ENCODE results near the gene TES. TPM values are rescaled to one million over a fixed set of nuclear protein-coding genes. Genes with fewer than 3 reads are reported as not detected.

Gene TES
- total RNA-seq, 2 donors from 2014 or later, result 18.0 to 23.3 TPM

DNA sequence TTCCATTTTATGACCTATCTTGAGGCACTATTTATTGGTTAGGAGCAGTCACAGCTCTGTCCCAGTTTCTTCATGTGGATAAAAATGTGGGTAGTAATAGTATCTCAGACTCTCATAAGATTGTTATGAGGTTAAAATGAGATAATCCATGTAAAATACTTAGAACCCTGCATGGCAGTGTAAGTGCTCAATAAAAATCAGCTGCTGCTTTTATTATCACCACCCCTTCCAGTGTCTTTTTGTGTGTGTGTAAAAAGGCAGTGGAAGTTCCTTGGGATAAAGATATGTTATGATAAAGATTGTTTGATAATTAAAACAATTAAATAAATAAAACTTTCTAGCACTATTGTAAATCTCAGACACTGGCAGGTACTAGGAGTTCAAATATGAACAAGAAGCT is 15.5 kb downstream of the TES start:
- TF ChIP-seq, protein P1, sequence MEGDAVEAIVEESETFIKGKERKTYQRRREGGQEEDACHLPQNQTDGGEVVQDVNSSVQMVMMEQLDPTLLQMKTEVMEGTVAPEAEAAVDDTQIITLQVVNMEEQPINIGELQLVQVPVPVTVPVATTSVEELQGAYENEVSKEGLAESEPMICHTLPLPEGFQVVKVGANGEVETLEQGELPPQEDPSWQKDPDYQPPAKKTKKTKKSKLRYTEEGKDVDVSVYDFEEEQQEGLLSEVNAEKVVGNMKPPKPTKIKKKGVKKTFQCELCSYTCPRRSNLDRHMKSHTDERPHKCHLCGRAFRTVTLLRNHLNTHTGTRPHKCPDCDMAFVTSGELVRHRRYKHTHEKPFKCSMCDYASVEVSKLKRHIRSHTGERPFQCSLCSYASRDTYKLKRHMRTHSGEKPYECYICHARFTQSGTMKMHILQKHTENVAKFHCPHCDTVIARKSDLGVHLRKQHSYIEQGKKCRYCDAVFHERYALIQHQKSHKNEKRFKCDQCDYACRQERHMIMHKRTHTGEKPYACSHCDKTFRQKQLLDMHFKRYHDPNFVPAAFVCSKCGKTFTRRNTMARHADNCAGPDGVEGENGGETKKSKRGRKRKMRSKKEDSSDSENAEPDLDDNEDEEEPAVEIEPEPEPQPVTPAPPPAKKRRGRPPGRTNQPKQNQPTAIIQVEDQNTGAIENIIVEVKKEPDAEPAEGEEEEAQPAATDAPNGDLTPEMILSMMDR (IDR thresholded peaks at IDR 0.05), result no peak
- H3K27ac ChIP-seq, result no peak overlapping the region
- no peaks in the 10 kb centered on the region for H3K36me3 ChIP-seq
- peaks cover 0 to 26% of the 10 kb centered on the region in 2 donors for H3K4me1 ChIP-seq
- H3K9me3 ChIP-seq, result no peaks in the 10 kb centered on the region
- no peak for DNase-seq (ENCODE audit: low spot score)
- H3K4me3 ChIP-seq, result no peak overlapping the region
- H3K27me3 ChIP-seq, result no peaks in the 10 kb centered on the region

DNA sequence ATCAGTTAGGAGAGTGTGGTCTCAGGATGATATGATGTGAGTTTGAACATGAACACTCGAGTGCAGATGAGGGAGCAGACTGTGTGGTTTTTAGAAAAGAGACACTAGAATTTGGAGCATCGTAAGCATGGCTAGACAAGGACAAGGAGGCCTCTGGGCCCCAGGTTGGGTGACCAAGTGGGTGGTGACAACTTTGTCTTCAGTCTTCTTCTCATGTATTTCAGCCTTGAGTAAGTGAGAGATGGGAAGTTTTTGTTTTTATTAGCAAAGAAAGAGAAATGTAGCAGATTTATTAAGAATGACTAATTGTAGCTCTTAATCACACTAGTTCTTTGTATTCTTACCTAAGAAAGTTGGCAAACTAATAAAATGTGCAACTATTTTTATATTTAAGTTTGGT is 16.3 kb downstream of the TES start:
- no peaks in the 10 kb centered on the region for H3K27me3 ChIP-seq
- no peaks in the 10 kb centered on the region for H3K36me3 ChIP-seq
- no peak overlapping the region for H3K4me3 ChIP-seq
- no peaks in the 10 kb centered on the region for H3K9me3 ChIP-seq
- no peak for DNase-seq (ENCODE audit: low spot score)
- no peak overlapping the region for H3K27ac ChIP-seq
- TF ChIP-seq, protein P1 (IDR thresholded peaks at IDR 0.05), result no peak
- peaks cover 0 to 34% of the 10 kb centered on the region in 2 donors for H3K4me1 ChIP-seq

DNA sequence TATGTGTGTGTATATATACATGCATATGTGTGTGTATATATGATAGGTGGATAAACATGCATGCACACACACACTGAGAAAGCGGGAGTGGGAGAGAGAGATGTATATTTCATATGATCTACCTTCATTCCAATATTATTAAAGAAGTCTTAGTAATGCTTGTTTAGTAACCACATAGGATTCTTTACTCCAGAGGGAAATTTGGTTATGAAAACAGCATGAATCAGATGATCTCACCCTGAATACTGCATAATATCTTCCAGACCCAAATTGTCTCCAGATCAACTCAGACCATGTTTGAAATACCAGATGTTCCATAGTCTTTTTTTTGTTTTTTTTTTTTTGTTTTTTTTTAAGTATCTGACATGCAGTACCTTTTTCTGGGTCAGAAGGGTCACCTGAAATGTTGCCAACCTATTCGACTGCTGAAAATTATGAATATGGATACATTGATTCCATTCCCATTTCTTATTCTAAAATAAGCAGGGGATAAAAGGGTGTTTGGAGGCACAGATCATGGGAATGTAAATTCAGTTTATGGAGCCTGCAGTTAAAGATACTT is 17.4 kb downstream of the TES start:
- Histone ChIP-seq H3K36me3 (no peaks in the 10 kb centered on the region), H3K9me3 (no peaks in the 10 kb centered on the region), H3K4me3 (no peak overlapping the region), H3K4me1 (peaks cover 0 to 43% of the 10 kb centered on the region in 2 donors), H3K27me3 (no peaks in the 10 kb centered on the region), H3K27ac (peak overlapping the region; percentile 29 to 47)
- TF ChIP-seq, protein P1 (IDR thresholded peaks at IDR 0.05), result no peak
- DNase-seq (ENCODE audit: low spot score), result no peak

DNA sequence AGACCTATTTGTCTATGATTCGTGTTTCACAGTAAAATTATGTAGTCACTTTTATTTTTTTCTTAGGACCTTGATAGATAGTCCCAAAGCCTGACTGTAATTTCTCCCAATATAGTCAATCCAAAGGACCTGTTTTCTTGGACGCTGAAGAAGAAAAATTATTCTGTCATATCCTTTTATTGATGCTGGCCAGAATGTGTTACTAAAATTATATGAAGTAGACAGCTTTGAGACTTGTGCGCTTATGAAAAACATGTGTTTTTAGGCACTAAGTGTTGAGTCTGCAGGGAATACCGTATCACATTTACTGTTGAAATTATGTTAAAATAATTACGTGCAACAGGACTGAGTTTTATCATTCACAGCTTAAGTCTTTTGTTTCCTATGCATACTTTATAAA is 17.9 kb downstream of the TES start:
- Histone ChIP-seq H3K4me1 (peaks cover 0 to 43% of the 10 kb centered on the region in 2 donors), H3K36me3 (no peaks in the 10 kb centered on the region), H3K27ac (peak overlapping the region; percentile 29 to 47), H3K9me3 (no peaks in the 10 kb centered on the region), H3K27me3 (no peaks in the 10 kb centered on the region), H3K4me3 (no peak overlapping the region)
- TF ChIP-seq, protein P1 (IDR thresholded peaks at IDR 0.05), result no peak
- no peak for DNase-seq (ENCODE audit: low spot score)

DNA sequence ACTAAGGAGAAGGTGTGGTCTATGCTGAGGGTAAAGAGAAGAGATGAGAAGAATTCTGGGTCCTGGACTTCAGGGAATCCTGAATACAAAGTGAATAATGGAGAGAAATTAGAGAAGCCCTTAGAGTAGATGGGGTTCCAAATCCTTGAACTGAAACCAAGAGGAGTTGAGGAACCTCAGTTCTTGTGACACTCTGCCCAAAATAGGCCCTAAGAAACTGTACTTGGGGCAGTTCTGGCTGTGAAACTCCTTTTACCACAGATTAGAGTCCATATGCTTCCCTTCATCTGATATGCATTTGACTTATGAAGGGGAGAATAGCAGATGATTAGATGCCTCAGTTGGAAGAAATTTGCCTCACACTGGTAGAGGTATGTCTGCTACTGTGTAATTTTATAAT is 19.0 kb downstream of the TES start:
- Histone ChIP-seq H3K4me1 (peaks cover 0 to 43% of the 10 kb centered on the region in 2 donors), H3K4me3 (no peak overlapping the region), H3K36me3 (no peaks in the 10 kb centered on the region), H3K27ac (peak overlapping the region; percentile 69 to 74), H3K9me3 (no peaks in the 10 kb centered on the region), H3K27me3 (no peaks in the 10 kb centered on the region)
- no peak for DNase-seq (ENCODE audit: low spot score)
- TF ChIP-seq, protein P1 (IDR thresholded peaks at IDR 0.05), result no peak

Measured in right atrium auricular region (tissue), 2 donors.